DND-41 (cell line): ENCODE data around the gene SMARCD1.

Experiments
- CTCF ChIP-seq: IDR thresholded peaks from 2 replicates; pipeline ENCODE4 v1.5.1; 2012; ENCODE audit warnings: borderline replicate concordance, low read length, moderate library complexity, mild to moderate bottlenecking; ENCODE audit not compliant: poor library complexity, severe bottlenecking; ENCODE audit errors: extremely low read depth
- EZH2 ChIP-seq: IDR thresholded peaks from 3 replicates; pipeline ENCODE4 v1.6.1; 2012; ENCODE audit warnings: borderline replicate concordance, low read depth, mild to moderate bottlenecking, moderate library complexity, low read length, inconsistent platforms; ENCODE audit not compliant: severe bottlenecking

- TF ChIP-seq CTCF (no peak), EZH2 (no peak)
Observed at GRCh38 chr12:50077099-50077498, 8.0 kb upstream of the SMARCD1 start.
